ENCODE measurements around the gene CETN1. TPM values are rescaled to one million over a fixed set of nuclear protein-coding genes. Genes with fewer than 3 reads are reported as not detected.

The CETN1 gene
- total and polyA plus RNA-seq, 2 donors (not counting 1 experiment from before 2014, with no cell fraction given), result not detected

DNA sequence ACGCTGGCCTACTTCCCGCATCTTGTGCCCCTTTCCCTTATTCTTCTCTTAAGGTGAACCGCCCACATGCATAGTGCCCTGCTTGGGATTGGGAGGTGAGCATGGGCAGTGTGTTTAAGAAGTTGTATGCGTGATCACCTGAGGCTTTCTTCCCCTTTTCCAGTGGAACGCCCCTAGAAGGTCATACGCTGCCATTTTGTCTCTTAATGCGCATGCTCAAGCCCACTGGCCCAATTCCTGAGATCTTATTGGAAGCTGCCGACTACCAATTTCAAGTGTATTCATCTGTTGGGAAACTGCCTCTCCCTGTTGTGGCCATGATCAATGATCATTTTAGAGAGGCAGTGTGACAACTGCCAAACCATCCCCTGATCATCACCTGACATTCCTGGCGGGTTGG, 3.3 kb upstream of the CETN1 start:
- Histone ChIP-seq H3K36me3 (replicated peaks in 1 of 2; ENCODE audit: control extremely low read depth in 1 of 2, control insufficient read depth in 1 of 2, extremely low read depth in 1 of 2, insufficient read depth in 2 of 2, low read length in 1 of 2) (no peaks in the 10 kb centered on the region), H3K4me1 (ENCODE audit: control insufficient read depth in 2 of 2, insufficient read depth in 2 of 2, low read length in 2 of 2) (no peaks in the 10 kb centered on the region), H3K27ac (ENCODE audit: low read length in 2 of 2) (no peak overlapping the region), H3K4me3 (ENCODE audit: control extremely low read depth in 1 of 5, extremely low read depth in 1 of 5, insufficient read depth in 1 of 5, low read depth in 2 of 5, low read length in 4 of 5) (no peak overlapping the region), H3K9ac (ENCODE audit: low read length) (no peak overlapping the region), H3K79me2 (ENCODE audit: control insufficient read depth, insufficient read depth, low read length) (no peaks in the 10 kb centered on the region), H3K9me3 (ENCODE audit: control extremely low read depth in 1 of 3, control insufficient read depth in 2 of 3, insufficient read depth in 1 of 3, low read length in 2 of 3) (peaks cover 0 to 9% (median 0%) of the 10 kb centered on the region in 3 donors), H3K4me2 (replicated peaks; ENCODE audit: low read depth, low read length, poor library complexity, severe bottlenecking) (no peak overlapping the region), H2AFZ (ENCODE audit: insufficient read depth, low read depth, low read length, poor library complexity, severe bottlenecking) (no peak overlapping the region), H4K20me1 (ENCODE audit: control insufficient read depth, insufficient read depth, low read length, poor library complexity, severe bottlenecking) (no peaks in the 10 kb centered on the region), H3K27me3 (replicated peaks in 1 of 4; ENCODE audit: control extremely low read depth in 1 of 4, control insufficient read depth in 3 of 4, insufficient read depth in 4 of 4, low read length in 3 of 4) (no peaks in the 10 kb centered on the region)
- H3K9me3 Mint-ChIP-seq (ENCODE audit: insufficient read depth), result no peaks in the 10 kb centered on the region
- no peaks in the 10 kb centered on the region for H3K4me1 Mint-ChIP-seq
- DNase-seq (no peak), ATAC-seq (ENCODE audit: low read depth) (no peak)
- intact Hi-C loops (cut with micrococcal nuclease), result no loop called here
- POLR2A ChIA-PET, result no interaction called here
- CTCF ChIA-PET, result no interaction called here
- H3K4me3 Mint-ChIP-seq, result no peak overlapping the region
- H3K27me3 Mint-ChIP-seq, result peaks cover 3% of the 10 kb centered on the region
- TF ChIP-seq, protein P1, sequence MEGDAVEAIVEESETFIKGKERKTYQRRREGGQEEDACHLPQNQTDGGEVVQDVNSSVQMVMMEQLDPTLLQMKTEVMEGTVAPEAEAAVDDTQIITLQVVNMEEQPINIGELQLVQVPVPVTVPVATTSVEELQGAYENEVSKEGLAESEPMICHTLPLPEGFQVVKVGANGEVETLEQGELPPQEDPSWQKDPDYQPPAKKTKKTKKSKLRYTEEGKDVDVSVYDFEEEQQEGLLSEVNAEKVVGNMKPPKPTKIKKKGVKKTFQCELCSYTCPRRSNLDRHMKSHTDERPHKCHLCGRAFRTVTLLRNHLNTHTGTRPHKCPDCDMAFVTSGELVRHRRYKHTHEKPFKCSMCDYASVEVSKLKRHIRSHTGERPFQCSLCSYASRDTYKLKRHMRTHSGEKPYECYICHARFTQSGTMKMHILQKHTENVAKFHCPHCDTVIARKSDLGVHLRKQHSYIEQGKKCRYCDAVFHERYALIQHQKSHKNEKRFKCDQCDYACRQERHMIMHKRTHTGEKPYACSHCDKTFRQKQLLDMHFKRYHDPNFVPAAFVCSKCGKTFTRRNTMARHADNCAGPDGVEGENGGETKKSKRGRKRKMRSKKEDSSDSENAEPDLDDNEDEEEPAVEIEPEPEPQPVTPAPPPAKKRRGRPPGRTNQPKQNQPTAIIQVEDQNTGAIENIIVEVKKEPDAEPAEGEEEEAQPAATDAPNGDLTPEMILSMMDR (IDR thresholded peaks at IDR 0.05), result no peak
- TF ChIP-seq EZH2 (IDR thresholded peaks at IDR 0.05; ENCODE audit: borderline replicate concordance, insufficient read depth, low read depth, low read length, poor library complexity, severe bottlenecking), result no peak
- WGBS (ENCODE audit: insufficient coverage), result 97% methylated on average over 5 of the region's 9 CpGs
- H3K27ac Mint-ChIP-seq, result no peak overlapping the region

DNA sequence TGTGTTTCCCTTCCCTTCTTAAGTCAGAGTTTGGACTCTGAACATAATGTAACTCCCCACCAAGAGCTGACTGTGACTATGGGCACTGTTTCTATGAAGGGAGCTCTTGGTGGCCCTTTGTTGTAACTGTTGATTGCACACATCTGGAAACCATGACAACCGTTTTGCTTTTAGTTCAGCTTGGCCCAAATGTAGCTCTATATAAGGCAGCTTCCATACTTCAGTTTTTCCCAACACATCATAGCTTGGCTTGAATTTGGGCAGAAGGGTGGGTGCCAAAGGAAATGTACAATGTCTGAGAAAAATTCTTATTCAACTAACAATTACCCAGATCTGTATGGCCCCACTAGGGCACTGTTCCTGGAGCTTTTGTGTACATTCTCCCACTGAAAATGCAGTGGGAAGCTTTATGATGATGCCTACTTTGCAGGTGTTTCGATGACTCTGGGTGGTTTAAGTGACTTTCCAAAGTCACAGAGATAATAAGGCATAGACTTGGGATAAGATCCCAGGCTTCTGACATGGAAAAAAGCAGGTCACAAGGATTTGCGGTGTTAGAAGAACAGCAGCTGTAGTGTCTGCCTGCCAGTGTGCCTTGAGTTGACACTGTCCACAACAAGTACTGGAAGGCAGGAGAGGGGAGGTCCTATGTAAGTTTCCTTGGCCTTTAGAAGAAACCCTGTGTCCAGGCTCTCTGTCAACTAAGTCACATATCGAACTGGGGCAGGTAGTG, 2.4 kb upstream of the CETN1 start:
- POLR2A ChIA-PET, result no interaction called here
- no peak overlapping the region for H3K27ac Mint-ChIP-seq

More for the DNA sequence above, 2.4 kb upstream of the CETN1 start:
- Histone ChIP-seq H3K79me2 (ENCODE audit: control insufficient read depth, insufficient read depth, low read length) (no peaks in the 10 kb centered on the region), H3K4me3 (ENCODE audit: control extremely low read depth in 1 of 5, extremely low read depth in 1 of 5, insufficient read depth in 1 of 5, low read depth in 2 of 5, low read length in 4 of 5) (no peak overlapping the region), H3K9ac (ENCODE audit: low read length) (no peak overlapping the region), H3K27me3 (replicated peaks in 1 of 4; ENCODE audit: control extremely low read depth in 1 of 4, control insufficient read depth in 3 of 4, insufficient read depth in 4 of 4, low read length in 3 of 4) (no peaks in the 10 kb centered on the region), H4K20me1 (ENCODE audit: control insufficient read depth, insufficient read depth, low read length, poor library complexity, severe bottlenecking) (no peaks in the 10 kb centered on the region), H3K9me3 (ENCODE audit: control extremely low read depth in 1 of 3, control insufficient read depth in 2 of 3, insufficient read depth in 1 of 3, low read length in 2 of 3) (peaks cover 0 to 9% (median 0%) of the 10 kb centered on the region in 3 donors), H3K27ac (ENCODE audit: low read length in 2 of 2) (no peak overlapping the region), H3K36me3 (replicated peaks in 1 of 2; ENCODE audit: control extremely low read depth in 1 of 2, control insufficient read depth in 1 of 2, extremely low read depth in 1 of 2, insufficient read depth in 2 of 2, low read length in 1 of 2) (no peaks in the 10 kb centered on the region), H3K4me1 (ENCODE audit: control insufficient read depth in 2 of 2, insufficient read depth in 2 of 2, low read length in 2 of 2) (no peaks in the 10 kb centered on the region), H3K4me2 (replicated peaks; ENCODE audit: low read depth, low read length, poor library complexity, severe bottlenecking) (no peak overlapping the region), H2AFZ (ENCODE audit: insufficient read depth, low read depth, low read length, poor library complexity, severe bottlenecking) (no peak overlapping the region)
- Mint-ChIP-seq H3K9me3 (ENCODE audit: insufficient read depth) (no peaks in the 10 kb centered on the region), H3K4me3 (no peak overlapping the region), H3K27me3 (peaks cover 3% of the 10 kb centered on the region), H3K4me1 (no peaks in the 10 kb centered on the region)
- CTCF ChIA-PET, result interaction anchor here (0.5 kb wide), 1 partner anchor 47 kb away, joined by 3 read pairs; no protein-coding TSS in a partner anchor
- ATAC-seq (ENCODE audit: low read depth) (no peak), DNase-seq (no peak)
- 88% methylated on average over 1 of the region's 4 CpGs for WGBS (ENCODE audit: insufficient coverage)
- intact Hi-C loops (cut with micrococcal nuclease), result no loop called here
- TF ChIP-seq EZH2 (IDR thresholded peaks at IDR 0.05; ENCODE audit: borderline replicate concordance, insufficient read depth, low read depth, low read length, poor library complexity, severe bottlenecking), result no peak
- TF ChIP-seq, protein P1 (IDR thresholded peaks at IDR 0.05), result no peak
